Renal cortex interstitium (tissue), 11 donors: ENCODE measurements around the gene ITIH5. TPM values are rescaled to one million over a fixed set of nuclear protein-coding genes. Genes with fewer than 3 reads are reported as not detected.

ENCODE experiments used
- DNase-seq, 11 donors: peaks; one replicate each; pipeline ENCODE4 v3.0.0-alpha.2; 2013; ENCODE audit warnings: low read depth in 9 of 11, low spot score in 4 of 11; ENCODE audit errors: extremely low read depth in 1 of 11
- polyA plus RNA-seq, 3 donors: library from polyadenylated mRNA; unstranded; fragments of 120-200 nt; gene quantifications; one replicate each; pipeline ENCODE4 v1.2.1, GENCODE V29; 2013; ENCODE audit not compliant: insufficient read length in 3 of 3

ITIH5 gene
- polyA plus RNA-seq, 3 donors, result 20.9 to 25.4 (median 24.6) TPM

GRCh38 chr10:7567911-7568620, 98.7 kb downstream of the ITIH5 start:
- no peak for DNase-seq

GRCh38 chr10:7566891-7567290, 99.9 kb downstream of the ITIH5 start:
- DNase-seq, result no peak

GRCh38 chr10:7565871-7566270, 100.9 kb downstream of the ITIH5 start:
- DNase-seq, result no peak

GRCh38 chr10:7563770-7564169, 103.0 kb downstream of the ITIH5 start:
- no peak for DNase-seq

- peak in 1 of 11 donors; percentile 41 for DNase-seq
Observed at GRCh38 chr10:7563368-7563767, 103.4 kb downstream of the ITIH5 start.

GRCh38 chr10:7561985-7562384, 104.8 kb downstream of the ITIH5 start:
- DNase-seq, result no peak

- DNase-seq, result no peak
Observed at GRCh38 chr10:7561216-7561893, 105.4 kb downstream of the ITIH5 start.

GRCh38 chr10:7560519-7560918, 106.2 kb downstream of the ITIH5 start:
- no peak for DNase-seq

- DNase-seq, result no peak
Observed at GRCh38 chr10:7559386-7559785, 107.4 kb downstream of the ITIH5 start.

GRCh38 chr10:7558036-7558435, 108.7 kb downstream of the ITIH5 start:
- DNase-seq, result no peak

GRCh38 chr10:7553531-7553930, 113.2 kb downstream of the ITIH5 start:
- DNase-seq, result no peak

- no peak for DNase-seq
Observed at GRCh38 chr10:7551950-7552716, 114.6 kb downstream of the ITIH5 start.

GRCh38 chr10:7551289-7551688, 115.5 kb downstream of the ITIH5 start:
- DNase-seq, result no peak

- DNase-seq, result no peak
Observed at GRCh38 chr10:7550013-7550412, 116.8 kb downstream of the ITIH5 start.

- no peak for DNase-seq
Observed at GRCh38 chr10:7547829-7548228, 118.9 kb downstream of the ITIH5 start.

- no peak for DNase-seq
Observed at GRCh38 chr10:7547206-7547605, 119.6 kb downstream of the ITIH5 start.

GRCh38 chr10:7546385-7546967, 120.3 kb downstream of the ITIH5 start:
- DNase-seq, result no peak

- DNase-seq, result no peak
Observed at GRCh38 chr10:7545792-7546191, 121.0 kb downstream of the ITIH5 start.

- DNase-seq, result no peak
Observed at GRCh38 chr10:7545261-7545660, 121.5 kb downstream of the ITIH5 start.

GRCh38 chr10:7544203-7544602, 122.6 kb downstream of the ITIH5 start:
- DNase-seq, result no peak
